Retina (tissue), 1 donor: ENCODE measurements around the gene DLX6.

Experiments used
- DNase-seq: peaks from one replicate; pipeline ENCODE4 v3.0.0-alpha.2; 2016

Gene DLX6

DNA sequence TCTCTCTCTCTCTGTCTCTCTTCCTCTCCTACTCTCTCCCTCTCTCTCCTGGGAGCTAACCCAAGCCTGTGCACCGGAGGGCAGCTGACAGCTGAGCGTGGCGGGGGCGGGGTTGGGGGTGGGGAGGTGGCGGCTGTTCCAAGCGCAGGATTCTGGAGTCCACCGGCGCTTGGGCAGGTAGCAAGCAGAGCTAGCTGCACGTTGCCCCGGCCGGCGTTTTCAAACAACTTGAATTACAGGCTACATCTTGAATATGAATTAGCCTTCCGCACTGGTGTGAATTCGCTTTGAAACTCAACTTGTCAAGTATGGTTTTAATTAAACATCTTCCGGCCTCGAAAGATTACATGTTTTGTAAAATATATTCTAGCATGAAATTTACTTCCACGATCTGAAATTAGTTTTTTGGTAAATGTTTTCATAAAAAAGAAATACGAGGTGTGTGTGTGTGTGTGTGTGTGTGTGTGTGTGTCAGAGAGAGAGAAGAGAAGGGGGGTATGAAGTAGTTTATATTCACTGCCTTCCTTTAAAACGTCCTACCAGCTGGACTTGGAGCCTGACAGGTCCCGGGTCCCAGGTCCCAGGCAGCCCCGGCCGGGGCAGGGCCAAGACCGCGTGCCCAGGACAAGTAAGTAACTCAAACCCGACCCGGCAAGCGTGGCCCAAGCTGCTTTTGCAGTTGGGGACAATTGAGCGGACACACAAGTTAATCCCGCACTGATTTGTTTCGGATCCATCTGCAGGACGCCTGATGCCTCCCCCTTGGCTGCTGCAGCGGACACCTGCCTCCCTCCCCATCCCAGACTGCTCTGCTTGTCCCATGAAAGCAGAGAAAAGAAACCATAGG is 9.0 kb upstream of the DLX6 start:
- peak; percentile 65 for DNase-seq

DNA sequence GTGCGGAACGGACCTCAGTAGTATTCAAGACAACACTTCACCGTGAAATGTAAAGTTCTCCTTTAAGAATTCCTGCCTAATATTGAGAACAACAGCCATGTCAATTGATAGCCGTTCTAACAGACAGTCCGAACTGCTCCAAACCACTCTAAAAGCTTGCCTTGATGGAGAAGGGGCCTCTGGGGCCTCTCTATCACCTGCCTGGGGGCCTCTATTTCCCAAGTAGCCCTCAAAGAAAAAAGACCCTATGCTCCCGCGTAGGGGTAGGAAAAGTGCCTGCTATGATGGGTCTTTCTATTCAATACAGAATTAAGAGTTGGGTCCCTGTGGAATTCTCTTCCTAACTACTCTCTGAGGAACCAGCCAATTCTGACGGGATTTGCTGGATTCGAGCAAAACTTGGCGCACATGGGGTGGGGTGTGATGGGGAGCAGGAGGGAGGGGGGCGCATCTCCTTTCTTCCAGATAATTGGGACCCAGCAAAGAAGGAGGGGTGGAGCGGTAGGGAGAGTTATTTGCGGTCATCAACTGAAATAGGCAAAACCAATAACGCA is 8.3 kb upstream of the DLX6 start:
- DNase-seq: peak; percentile 60

DNA sequence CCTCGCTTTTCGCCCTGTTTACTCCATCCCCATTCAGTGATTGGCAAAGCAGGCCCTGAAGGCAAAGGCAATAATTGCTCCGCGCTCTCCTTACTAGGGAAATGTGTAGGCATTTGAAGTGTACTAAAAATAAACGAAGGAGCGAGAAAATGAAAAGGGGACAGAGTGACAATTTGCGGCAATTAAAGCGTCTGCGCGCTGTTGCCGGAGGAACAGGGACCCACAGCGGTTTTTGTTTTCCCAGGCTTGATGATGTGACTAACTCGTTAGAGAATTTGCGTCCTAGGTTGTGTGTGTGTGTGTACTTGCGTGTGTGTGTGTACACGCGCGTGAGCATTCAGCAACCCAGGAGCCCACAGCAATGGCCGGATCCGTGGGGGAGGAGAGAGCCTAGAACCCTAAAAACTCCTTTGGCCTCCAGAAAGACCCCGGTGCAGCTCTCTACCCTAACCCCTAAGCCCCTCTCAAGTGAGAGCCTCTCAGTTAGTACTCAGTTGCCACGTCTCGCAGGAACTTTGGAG is 7.8 kb upstream of the DLX6 start:
- DNase-seq: peak; percentile 50

- DNase-seq: no peak
These were observed 7.0 kb upstream of the DLX6 start for GRCh38 chr7:96998333-96998732.

DNA sequence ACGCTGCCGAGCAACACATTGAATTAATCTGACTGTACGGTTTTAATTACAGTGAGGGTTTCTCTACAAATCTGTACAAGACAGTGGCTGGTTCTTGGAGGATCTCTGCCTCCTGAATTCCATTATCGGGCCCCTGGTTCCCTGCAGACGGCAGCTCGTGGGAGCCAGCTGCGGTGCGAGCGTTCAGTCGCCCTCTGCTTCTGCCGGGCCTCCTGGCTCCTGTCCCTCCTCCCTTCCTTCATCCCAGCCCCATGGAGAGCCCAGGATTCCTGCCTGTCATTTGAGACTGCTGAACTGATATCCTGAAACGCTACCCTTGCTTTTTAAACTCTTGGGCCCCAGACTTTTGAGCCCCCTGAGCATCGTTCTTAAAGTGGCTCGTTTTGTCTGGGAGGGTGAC is 6.6 kb upstream of the DLX6 start:
- peak; percentile 60 for DNase-seq

- DNase-seq: no peak
These were observed 4.1 kb upstream of the DLX6 start for GRCh38 chr7:97001221-97001620.

DNA sequence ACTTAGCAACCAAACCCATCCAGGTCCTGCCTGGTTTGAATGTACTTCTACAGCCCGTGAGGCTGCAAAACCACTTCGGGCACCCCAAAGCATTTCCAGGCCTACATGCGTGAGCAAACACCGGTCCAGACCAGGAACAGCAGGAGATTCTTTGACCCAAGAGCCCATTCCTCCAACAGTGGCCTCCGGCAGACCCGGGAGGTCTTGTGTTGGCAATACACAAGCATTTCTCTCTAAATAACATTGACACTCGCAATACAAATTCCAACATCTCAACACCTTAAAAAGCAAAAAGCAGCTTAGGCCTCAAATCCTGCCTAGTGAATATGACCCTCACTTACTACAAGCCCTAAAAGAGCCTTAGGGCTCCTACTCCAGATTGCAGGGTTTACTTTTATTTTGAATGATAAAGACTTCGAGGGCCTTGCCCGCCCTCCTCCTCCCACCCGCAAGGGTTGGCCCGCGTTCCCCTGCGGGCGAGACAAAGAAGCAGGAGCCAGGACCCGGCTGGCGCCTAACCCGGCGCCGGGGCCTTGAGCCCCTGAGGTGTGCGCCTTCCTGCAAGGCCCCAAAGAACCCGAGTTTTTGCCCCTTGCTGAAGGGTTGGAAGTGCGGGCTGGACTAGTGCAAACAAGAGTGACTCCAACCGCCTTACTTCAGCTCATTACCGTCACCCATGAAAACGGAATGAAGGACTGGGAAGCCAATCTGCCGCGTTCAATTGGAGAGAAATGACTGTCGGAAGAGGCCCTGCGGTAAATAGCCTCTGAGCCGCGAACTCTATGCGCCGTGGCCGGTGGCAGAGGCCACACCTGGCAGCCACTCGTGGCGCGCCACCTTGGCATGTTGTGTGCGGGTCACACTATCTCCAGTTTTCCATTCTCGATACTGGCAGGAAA is 3.4 kb upstream of the DLX6 start:
- peak; percentile 58 for DNase-seq

DNA sequence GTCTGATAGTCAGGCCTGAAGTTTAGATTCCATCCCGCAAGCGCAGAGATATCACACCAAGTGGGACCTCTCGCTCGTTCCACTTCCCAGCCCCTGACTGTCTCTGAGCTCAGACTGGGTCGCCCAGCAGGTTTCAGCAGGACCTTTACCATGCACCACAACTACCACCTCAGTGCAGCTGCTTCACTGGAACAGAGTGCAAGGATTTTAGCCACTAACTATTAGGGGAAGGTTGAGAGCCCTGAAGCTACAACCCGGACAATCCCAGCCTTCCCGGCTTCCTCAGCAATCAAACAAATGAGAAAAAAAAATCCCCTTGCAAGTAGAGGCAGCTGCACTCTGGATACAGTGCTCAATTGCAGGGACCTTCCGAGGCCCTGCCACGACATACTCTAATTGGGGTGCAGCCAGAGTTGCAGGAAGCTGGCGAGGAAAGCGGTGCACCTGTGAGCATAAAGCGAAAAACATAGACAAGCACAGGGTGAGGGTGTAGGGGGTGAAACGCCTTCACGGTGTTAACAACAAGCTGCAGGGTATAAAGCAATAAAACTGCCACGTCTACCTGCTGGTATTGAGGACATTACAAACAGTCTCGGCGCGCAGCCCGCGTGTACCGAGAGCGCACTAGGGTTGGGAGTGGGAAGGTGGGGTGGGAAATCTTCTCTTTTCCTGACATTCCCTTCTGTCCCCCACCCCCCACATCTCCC is 2.6 kb upstream of the DLX6 start:
- no peak for DNase-seq

- peak; percentile 66 for DNase-seq
These were observed 1.8 kb upstream of the DLX6 start for GRCh38 chr7:97003262-97004246.

GRCh38 chr7:97004247-97005182 is 838 bp upstream of the DLX6 start:
- DNase-seq: no peak

DNA sequence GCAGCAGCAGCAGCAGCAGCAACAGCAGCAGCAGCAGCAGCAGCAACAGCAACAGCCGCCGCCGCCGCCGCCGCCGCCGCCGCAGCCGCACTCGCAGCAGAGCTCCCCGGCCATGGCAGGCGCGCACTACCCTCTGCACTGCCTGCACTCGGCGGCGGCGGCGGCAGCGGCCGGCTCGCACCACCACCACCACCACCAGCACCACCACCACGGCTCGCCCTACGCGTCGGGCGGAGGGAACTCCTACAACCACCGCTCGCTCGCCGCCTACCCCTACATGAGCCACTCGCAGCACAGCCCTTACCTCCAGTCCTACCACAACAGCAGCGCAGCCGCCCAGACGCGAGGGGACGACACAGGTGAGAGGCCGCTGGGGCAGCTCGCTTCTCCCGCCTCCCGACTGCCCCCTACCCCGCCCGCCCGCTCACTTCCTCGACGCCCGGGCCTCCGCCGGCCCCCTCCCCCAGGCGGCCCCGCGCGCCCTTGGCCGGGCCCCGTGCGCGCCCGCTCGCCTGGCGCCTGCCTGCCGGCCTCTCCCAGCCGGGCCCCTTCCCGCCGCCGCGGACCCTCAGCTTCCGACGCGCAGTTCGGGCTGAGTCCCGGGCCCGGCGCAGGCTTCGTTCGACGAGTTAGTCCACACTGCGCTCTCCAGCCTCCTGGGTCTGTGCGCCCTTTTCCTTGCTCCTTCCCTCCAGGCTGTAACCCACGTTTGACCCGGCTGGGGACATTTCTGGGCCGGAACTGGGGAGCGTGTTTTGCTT is 882 bp downstream of the DLX6 start:
- peak; percentile 86 for DNase-seq

DNA sequence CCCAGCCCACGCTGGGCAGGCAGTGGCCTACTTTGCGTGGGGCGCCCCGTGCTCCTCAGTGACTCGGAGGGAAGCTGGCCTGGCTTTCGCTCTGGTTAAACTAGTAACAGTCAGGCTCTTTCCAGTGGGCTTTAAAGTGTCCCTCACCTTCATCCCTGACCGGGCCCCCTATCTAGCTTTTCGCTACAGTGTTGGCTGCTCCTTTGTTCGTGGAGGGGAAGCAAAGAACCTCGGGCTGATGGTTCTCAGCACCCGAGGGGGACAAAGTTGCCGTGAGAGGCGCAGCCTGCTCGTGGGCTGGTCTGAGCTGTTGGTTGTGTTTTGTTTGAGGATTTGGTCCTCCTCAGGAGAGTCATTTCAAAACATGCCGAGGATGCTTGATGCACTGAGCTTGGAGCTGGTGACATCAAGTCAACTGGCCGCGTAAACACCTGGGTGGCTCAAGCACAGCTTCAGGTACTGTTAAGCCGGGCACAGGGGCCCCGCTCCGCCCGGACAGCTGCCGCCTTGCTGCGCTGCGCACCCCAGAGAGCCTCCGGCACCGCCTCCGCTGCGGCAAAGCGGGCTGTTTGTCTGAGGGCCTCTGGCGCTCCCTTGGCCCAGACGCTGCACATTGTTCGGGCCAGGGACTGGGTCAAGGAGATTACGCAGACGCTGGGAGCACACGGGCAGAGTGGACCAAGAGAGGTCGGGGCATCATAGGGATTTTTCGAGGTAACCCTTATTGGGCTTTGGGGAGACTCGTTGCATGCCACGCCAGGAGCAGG is 1.6 kb downstream of the DLX6 start:
- DNase-seq: peak; percentile 72

DNA sequence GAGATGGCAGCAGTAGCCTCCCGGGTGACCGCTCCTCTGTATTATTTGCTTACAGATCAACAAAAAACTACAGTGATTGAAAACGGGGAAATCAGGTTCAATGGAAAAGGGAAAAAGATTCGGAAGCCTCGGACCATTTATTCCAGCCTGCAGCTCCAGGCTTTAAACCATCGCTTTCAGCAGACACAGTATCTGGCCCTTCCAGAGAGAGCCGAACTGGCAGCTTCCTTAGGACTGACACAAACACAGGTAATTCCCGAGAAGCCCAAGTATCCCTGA is 2.2 kb downstream of the DLX6 start:
- peak; percentile 63 for DNase-seq

DNA sequence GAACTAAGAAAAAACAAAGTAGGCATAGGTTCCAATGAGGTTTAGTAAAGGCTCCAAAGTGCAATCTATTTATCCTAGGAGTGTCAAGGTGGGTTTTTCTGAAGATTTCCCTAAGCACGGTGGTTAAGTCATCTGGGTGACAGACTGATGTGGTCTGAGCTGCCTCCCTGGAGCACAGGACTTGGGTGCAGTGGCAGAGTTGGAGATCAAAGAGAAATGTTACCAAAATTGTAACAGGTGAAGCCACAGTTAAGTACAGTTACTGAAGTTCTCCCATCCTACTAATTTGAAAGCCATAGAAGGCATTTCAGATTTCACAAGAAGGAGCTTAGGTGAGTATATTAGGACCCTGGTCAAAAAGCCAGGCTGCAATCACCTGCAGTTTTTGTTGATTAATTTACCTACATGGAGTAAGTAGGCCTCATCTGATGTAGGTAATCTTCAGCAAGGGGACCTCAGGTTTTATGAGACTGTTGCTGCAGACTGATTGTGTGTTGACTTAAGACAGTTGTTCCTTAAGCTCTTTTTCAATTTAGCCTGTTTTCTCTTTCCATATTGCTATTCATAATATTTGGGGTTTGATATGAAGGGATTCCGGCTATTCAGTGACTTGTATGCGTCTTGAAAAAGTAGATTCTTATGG is 3.0 kb downstream of the DLX6 start:
- peak; percentile 3 for DNase-seq

DNA sequence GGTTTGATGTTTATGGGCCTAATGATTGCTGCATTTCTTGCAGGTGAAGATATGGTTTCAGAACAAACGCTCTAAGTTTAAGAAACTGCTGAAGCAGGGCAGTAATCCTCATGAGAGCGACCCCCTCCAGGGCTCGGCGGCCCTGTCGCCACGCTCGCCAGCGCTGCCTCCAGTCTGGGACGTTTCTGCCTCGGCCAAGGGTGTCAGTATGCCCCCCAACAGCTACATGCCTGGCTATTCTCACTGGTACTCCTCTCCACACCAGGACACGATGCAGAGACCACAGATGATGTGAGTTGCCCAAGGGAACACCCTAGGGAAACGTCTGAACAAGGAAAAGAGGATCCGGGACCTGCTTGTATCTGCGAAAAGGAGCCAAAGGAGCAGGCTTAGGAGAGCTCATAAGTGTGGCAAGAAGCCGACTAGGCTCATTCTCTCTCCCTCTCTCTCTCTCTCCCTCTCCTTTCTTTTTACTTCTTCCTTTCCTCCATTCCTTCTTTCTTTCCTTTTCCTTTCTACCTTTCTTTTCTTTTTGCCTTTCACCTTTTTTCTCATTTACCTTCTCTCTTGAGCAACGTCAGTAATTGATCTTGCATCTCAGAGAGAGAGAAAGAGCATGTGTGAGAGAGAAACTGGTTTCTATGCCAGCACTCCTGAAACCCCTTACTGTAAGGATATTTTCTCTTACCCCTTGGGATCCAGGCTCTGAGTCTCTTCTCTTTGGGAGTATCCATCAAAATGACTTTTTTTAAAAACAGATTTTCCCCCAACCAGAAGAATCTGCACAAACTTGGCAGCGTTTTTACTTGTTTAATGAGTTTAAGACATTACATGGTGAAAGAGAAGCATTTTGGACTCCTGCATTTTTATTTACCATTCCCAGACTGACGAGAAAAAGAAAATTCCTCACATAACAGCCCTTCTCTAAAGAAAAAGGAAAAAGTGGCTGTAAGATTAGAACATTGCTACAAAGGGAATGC is 4.7 kb downstream of the DLX6 start:
- peak; percentile 45 for DNase-seq

DNA sequence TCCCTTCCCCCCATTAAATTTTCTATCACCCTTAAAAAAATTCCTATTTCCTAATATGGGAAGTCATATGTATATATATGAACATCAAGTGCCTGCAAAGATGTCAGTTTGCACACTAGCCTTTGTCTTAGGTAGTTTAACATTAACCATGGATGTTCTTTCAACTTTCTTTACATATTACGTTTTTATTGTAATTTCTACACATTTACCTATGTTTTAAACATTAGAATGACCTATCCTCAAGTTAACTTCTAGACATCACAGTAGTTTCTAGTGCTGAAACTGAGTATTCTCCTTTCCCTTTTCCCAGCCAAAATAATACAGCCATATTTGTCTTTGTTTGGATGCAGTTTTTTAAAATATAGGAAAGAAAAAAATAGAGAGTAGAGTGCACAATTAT is 5.8 kb downstream of the DLX6 start:
- no peak for DNase-seq
